ENCODE results near the gene ZNRF3.
"Not testable (repeated sequence)": the region's sequence is repeated elsewhere in the genome, so short reads cannot be mapped to it uniquely, and the experiment has no call there.

ZNRF3 gene

DNA sequence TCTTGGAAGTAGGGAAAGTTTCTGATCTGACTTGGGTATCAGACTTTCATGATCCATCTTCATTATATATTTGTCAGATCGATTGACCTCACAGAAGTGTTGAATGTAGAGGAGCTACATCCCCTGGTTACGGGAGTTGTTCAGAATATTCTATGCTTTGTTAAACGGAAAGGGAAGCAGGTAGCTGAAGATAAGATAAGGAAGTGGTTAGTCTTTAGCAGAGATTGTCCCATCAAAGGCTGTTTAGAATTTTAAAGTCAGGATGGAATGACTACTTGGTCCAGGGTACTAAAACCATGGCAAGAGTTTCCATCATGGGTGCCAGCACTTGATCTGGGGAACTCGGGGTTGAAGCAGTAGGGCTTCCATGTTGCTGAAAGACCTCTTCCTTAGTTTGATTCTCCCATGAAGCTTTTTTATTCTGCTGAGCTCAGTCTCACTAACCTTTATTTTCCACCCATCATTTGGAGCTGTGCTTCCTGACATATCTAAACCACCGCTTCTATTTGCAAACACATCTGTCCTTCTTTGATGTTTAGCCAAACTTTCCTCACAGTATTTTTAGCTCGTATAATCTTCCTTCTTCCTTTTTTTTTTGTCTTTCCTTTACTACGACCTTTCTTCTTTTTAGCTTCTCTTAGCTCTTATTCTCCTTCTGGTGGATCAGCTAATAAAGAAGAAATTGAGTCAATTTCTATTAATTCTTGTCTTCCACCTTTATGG is 182.3 kb downstream of the ZNRF3 start:
- DNase-seq (ENCODE audit: low read depth in 2 of 2) = no peak

DNA sequence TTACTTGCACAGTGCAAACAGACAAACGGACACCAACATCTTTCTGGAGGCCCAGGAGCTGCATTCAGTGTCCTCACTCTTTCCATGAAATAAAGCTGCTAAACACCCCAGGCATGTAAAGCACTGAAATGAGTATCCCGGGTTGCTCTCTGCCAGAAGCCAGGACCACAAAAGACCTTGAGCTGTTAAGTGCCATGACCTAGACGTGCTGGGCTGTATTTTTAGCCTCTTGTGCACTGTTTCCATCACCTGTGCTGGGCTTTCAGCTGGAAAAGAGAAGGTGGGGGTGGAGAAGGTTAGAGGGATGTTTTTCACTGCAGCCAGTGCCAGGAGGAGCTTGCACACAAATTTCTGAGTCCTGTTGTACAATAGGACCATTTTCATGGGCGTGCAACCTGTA is 186.1 kb downstream of the ZNRF3 start:
- DNase-seq (ENCODE audit: low read depth in 2 of 2) = no peak

- DNase-seq (ENCODE audit: low read depth in 2 of 2) = no peak
Measured at GRCh38 chr22:29070490-29070889, 187.1 kb downstream of the ZNRF3 start.

GRCh38 chr22:29071261-29072045 is 188.1 kb downstream of the ZNRF3 start:
- DNase-seq (ENCODE audit: low read depth in 2 of 2) = peak; percentile 3 to 24

GRCh38 chr22:29072193-29072978 is 189.0 kb downstream of the ZNRF3 start:
- DNase-seq (ENCODE audit: low read depth in 2 of 2) = peak; percentile 78 to 80

GRCh38 chr22:29072979-29073617 is 189.7 kb downstream of the ZNRF3 start, which contains the start of gene KREMEN1:
KREMEN1 (plus strand) TSS chr22:29073035; CDS start chr22:29073131, 96 bp downstream.
- DNase-seq (ENCODE audit: low read depth in 2 of 2) = no peak

GRCh38 chr22:29073618-29074275 is 190.4 kb downstream of the ZNRF3 start:
- no peak for DNase-seq (ENCODE audit: low read depth in 2 of 2)

GRCh38 chr22:29074276-29074772 is 191.0 kb downstream of the ZNRF3 start:
- no peak for DNase-seq (ENCODE audit: low read depth in 2 of 2)

- no peak for DNase-seq (ENCODE audit: low read depth in 2 of 2)
Measured at GRCh38 chr22:29078036-29078868, 194.9 kb downstream of the ZNRF3 start.

- DNase-seq (ENCODE audit: low read depth in 2 of 2) = no peak
Measured at GRCh38 chr22:29078869-29079207, 195.5 kb downstream of the ZNRF3 start.

DNA sequence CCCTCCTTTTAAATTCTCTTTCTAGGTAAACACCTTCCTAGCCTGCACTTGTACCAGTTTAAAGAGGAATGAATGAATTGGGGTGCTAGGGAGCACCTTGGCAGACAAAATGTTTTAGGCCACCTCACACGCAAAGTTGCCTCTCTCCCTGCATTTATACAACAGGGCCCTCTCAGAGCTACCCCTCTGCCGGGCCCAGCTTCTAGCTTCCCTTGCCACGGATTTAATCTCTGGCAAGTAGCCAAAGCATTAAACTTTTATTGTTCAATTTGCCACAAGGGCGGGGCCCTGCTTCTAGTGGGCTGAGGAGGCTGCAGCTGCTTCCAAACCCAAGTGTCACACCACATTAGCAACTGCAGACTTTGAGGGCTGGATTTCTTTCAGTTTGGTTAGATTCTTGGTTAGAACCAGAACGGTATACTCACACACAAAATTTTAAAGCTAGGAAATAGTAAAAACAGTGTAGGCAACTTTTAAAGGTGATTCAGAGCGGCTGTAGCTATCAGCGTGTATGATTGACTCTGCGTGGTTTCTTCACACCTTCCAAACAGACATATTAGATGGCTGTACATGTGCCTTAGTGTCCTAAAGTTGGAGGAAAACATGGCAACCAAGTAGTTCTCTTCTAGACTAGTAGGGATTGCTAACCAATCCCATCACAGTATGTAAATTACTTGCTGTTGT is 196.0 kb downstream of the ZNRF3 start:
- DNase-seq (ENCODE audit: low read depth in 2 of 2) = no peak

DNA sequence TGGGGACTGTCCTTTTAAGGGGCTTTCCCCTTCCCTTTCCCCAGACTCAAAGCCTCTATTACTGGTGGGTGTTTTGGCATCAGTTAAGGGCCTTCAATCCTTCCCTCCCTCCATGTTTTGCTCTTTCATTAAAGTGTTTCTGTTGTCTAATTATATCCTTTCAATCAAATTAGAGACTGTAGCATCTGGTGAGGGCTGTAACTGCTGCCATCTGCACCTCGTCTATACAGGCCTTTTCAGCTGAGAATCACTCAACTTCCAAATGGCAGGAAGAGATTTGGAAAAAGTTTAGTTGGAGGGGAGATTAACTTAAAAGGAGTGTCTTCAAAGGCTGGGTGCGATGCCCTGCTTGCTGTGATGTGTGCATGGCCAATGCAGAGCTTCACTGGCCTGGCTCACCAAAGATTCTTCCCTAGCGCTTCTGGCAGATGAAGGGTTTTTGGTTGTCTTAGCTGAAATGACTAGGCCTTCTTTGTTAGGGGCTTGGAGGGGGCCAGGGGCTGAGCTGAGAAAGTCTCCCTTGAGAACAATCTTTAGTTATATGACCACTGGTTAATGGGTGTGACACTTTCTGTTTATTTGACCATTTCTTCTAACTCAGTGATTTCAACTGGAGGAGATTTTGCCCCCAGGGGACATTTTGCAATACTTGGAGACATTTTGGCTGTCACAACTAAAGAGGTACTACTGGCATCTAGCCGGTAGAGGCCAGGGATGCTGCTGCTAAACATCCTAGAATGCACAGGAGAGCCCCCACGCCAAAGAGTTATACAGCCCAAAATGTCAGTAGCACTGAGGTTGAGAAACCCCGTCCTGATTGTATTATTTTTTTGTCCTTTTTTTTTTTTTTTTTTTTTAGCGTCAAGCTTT is 197.0 kb downstream of the ZNRF3 start:
- DNase-seq (ENCODE audit: low read depth in 2 of 2) = no peak

GRCh38 chr22:29081517-29082236 is 198.3 kb downstream of the ZNRF3 start:
- DNase-seq (ENCODE audit: low read depth in 2 of 2) = no peak

DNA sequence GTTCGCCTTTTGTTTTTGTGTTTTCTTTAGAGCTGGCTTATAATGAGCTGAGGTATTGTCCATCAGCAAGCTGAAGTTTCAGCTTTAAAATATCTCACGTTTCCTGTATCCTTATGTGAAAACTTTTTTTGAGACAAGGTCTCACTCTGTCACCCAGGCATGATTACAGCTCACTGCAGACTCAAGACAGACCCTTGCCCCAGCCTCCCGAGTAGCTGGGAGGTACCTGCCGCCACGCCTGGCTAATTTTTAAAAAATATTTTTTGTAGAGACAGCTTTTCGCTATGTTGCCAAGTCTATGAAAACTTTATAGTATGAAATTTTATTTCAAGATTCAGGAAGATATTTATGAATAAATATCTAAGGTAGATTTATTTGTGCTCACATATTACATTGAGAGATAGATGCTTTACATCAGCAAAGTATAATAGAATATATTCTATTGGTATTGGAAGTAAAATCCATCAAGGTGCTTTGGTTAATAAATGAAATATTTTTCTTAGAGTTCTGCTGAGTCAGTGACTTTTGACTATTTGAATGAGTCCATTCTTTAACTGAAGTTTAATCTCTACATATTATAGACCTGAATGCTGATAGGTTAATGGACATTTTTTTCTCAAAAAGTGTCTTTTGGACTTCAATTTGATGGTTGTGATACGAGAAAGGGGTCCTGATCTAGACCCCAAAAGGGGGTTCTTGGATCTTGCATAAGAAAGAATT is 199.6 kb downstream of the ZNRF3 start:
- no peak for DNase-seq (ENCODE audit: low read depth in 2 of 2)

- not testable (repeated sequence) for DNase-seq (ENCODE audit: low read depth in 2 of 2)
Measured at GRCh38 chr22:29083576-29083932, 200.2 kb downstream of the ZNRF3 start.

DNA sequence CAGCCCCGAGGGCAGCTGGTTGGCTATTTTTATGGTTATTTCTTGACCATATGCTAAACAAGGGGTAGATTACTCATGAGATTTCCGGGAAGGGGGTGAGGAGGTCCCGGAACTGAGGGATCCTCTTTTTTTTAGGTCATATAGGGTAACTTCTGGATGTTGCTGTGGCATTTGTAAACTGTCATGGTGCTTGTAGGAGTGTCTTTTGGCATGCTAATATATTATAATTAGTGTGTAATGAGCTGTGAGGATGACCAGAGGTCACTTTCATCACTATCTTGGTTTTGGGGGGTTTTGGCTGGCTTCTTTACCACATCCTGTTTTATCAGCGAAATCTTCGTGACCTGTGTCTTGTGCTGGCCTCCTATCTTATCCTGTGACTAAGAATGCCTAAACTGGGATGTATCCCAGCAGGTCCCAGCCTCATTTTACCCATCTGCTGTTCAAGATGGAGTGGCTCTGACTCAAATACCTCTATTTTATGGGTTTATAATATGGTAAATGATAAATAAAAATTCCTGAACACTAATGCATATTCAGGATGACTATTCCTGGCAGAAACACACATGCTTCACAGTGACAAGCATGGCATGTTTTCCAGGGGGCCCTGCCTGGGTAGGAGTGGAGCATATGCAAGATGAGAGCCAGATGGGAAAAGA is 200.7 kb downstream of the ZNRF3 start:
- no peak for DNase-seq (ENCODE audit: low read depth in 2 of 2)

GRCh38 chr22:29087012-29087411 is 203.6 kb downstream of the ZNRF3 start:
- DNase-seq (ENCODE audit: low read depth in 2 of 2) = no peak
